HL-60/S4 treated with retinoic acid at 250 ng/mL for 4 days and 3 days (cell line): Measurements from ENCODE around the gene LSM3.

ENCODE experiments used
- in situ Hi-C: fragments of 300-500 bp; cut with MboI; formaldehyde crosslinking; loops from 2 replicates; pipeline ENCODE4 v1.7.0; 2022; ENCODE audit warnings: low sequenced_read_pairs

The LSM3 gene

DNA sequence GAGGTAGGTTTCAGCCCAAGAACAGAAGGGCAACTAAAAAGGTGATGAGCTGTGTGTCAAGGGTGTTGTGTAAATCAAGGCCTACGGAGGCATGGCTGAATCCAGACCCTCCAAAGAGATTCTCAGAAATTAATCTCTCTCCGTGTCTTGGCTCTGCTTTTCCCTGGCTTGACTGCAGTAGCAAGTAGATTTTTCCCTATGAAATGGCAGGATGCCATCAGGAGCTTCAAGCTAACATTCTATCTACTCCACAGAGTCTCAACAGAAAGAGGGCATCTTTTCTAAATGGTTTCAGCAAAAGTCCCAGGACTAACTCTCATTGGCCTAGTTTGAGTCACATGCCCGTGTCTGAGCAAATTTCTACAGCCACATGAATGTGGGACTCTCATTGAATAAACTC, 58.3 kb downstream of the LSM3 start:
- in situ Hi-C loops, result no loop called here

GRCh38 chr3:14237457-14237856, 58.8 kb downstream of the LSM3 start:
- in situ Hi-C loops, result no loop called here

DNA sequence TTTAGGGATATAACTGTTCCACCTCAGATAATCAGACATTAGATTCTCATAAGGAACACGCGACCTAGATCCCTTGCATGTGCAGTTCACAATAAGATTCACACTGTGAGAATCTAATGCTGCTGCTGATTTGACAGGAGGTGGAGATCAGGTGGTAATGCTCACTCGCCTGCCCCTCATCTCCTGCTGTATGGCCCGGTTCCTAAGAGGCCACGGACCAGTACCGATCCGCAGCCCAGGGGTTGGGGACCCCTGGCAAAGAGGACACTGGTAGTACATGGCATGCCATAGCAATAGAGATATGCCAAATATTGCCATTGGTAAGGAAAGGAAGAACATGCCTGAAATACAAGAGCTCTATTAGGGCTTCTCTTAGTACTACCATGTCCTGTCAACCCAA, 59.7 kb downstream of the LSM3 start:
- in situ Hi-C loops, result no loop called here

- in situ Hi-C loops, result no loop called here
These were observed 60.3 kb downstream of the LSM3 start for GRCh38 chr3:14238930-14239329.

- in situ Hi-C loops, result no loop called here
These were observed 61.3 kb downstream of the LSM3 start for GRCh38 chr3:14239940-14240339.

GRCh38 chr3:14240366-14240765, 61.7 kb downstream of the LSM3 start:
- in situ Hi-C loops, result no loop called here

DNA sequence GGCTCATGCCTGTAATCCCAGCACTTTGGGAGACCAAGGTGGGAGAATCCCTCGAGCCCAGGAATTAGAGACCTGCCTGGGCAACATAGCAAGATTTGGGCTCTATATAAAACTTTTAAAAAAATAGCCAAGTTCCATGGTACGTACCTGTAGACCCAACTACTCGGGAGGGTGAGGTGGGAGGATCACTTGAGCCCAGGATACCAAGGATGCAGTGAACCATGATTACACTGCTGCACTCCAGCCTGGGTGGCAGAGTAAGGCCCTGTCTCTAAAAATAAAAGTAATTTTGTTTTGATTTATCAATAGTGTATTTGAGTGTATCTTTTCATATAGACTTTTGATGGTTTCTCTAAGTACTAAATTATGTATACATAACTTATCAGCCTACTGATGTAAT, 63.1 kb downstream of the LSM3 start:
- in situ Hi-C loops, result no loop called here

GRCh38 chr3:14242490-14243311, 64.1 kb downstream of the LSM3 start:
- in situ Hi-C loops, result no loop called here

DNA sequence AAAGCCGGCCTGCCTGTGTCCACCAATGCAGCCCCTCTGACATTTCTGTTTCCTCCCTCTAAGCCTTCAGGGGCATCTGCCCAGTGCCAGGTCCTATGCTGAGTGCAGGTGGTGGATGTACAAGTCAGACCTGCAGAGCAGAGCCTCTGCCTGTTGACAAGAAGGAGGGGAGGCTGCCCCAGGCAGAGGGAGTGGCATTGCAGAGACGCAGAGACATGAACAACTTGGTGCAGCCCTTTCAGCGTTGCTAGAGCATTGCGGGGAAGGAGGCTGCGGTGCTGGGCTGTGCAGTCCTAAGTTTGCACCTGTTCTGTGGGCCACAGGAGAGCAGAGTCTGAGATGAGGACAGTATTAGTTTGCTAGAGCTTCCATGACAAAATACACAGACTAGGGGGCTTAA, 65.2 kb downstream of the LSM3 start:
- in situ Hi-C loops, result no loop called here

DNA sequence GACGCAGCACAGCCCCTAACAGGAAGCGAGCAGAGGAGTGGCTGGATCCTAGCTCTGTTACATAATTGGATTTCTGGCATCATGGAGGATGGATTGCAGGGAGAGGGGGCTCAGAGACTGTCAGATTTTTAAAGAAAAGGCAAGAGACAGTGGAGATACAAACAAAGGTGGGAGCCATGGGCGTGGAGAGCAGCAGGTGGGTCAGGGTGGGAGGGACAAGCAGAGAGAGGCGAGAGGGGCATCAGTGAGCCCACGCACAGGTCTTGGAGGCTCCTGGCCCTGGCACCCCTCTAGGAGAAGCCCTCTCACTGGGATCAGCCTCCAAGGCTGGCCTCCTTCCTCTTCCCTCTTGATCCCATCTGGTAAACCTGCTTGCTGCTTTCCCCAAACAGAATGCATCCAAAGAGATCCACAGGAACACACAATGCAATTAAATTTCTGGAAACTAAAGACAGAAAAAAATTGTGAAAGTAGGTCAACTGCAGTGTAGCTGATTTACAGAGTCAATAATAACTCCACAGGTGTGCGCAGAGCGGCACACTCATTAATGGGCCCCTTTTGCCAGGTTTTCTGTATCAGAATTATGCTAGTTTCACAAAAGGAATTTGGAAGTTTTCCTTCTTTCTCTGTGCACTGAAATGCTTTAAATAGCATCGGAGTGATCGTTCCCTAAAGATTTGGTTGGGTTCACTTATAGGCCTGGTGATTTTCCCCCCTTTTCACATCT, 66.1 kb downstream of the LSM3 start:
- in situ Hi-C loops, result no loop called here

GRCh38 chr3:14245248-14245639, 66.6 kb downstream of the LSM3 start:
- in situ Hi-C loops, result no loop called here

GRCh38 chr3:14245822-14246221, 67.2 kb downstream of the LSM3 start:
- in situ Hi-C loops, result no loop called here

DNA sequence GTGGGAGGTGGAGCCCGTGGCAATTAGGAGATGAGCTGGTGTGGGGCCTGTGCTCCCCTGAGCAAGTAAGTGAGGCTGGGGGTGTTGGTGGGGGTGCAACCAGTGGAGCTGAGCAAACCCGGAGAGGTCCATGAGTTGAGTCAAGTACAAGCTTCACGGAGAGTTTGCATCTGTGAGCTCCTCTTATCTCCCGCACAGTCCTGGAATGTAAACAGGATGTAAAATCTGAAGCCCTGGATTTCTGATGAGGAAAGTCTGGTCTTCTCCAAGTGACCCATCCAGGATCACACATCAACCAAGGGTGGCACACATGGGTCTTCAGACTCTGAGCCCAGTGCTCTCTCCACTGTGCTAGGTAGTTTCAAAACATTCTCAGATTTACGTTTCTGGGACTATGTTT, 67.8 kb downstream of the LSM3 start:
- in situ Hi-C loops, result no loop called here

DNA sequence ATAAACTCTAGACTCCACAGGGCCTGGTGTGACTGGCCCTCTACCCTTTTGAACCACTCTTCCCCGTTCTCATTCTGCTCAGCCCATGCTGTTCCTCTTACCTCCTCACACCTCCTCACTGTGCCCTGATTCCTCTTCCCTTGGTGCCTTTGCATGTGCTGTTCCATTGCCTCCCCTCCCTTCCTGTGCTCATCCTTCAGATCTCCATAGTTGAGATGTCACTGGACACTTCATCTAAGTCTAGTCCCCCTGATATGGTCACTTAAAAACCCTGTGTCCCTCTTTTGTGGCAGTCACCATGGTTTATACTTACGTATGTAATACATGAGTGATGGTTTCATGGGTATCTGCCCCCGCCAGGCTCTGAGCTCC, 69.8 kb downstream of the LSM3 start:
- in situ Hi-C loops, result no loop called here

DNA sequence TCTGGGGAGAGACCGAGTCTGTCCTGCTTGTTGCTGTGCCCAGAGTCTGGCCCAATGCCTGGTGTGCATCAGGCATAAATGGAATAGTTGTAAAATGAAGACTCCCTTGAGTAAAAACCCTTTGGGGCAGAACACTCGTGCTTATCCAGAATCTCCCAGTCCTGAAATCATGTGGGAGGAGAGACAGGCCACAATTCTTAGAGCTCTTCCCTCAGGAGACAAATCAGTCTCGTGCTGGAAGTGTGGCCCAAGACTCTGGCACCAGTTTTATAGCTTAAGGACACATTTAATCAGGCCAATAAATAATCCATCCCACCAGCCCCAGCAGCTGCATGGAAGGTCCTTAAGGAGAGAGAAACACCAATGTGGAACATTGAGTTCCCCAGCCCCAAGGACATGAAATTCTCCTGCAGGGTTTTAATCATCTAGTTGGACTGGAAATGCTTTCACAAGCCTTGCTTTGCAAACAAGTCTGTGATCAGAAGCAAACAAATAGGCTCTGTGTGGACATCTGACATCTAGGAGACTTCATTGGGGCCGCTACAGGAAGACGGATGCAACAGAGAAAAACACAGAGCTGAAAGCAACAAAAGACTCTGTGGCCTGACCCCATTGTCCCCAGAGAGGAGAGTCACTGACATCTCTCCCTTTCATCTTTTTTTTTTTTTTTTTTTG, 70.4 kb downstream of the LSM3 start:
- in situ Hi-C loops, result no loop called here
